Kidney capillary endothelial cell (primary cell): ENCODE data around the gene CIPC.

Experiments
- DNase-seq: peaks from one replicate; pipeline ENCODE4 v3.0.0-alpha.2; 2018; ENCODE audit warnings: low spot score

Gene CIPC

GRCh38 chr14:77103951-77104350 lies 5.9 kb downstream of the CIPC start:
- no peak for DNase-seq

GRCh38 chr14:77104393-77104792 lies 6.3 kb downstream of the CIPC start:
- no peak for DNase-seq

- no peak for DNase-seq
Observed at GRCh38 chr14:77105145-77105939, 7.3 kb downstream of the CIPC start.

- no peak for DNase-seq
Observed at GRCh38 chr14:77106666-77107065, 8.6 kb downstream of the CIPC start.

- no peak for DNase-seq
Observed at GRCh38 chr14:77107228-77107627, 9.2 kb downstream of the CIPC start.

- DNase-seq = no peak
Observed at GRCh38 chr14:77108753-77109152, 10.7 kb downstream of the CIPC start.

GRCh38 chr14:77109656-77110055 lies 11.6 kb downstream of the CIPC start:
- DNase-seq = no peak

- no peak for DNase-seq
Observed at GRCh38 chr14:77110286-77110685, 12.2 kb downstream of the CIPC start.

GRCh38 chr14:77111021-77111420 lies 13.0 kb downstream of the CIPC start:
- no peak for DNase-seq

GRCh38 chr14:77113644-77114043 lies 15.6 kb downstream of the CIPC start:
- no peak for DNase-seq

- no peak for DNase-seq
Observed at GRCh38 chr14:77114609-77115008, 16.6 kb downstream of the CIPC start.

GRCh38 chr14:77116172-77116817 lies 18.2 kb downstream of the CIPC start:
- no peak for DNase-seq

- no peak for DNase-seq
Observed at GRCh38 chr14:77119851-77120250, 21.8 kb downstream of the CIPC start.

- no peak for DNase-seq
Observed at GRCh38 chr14:77120771-77121743, 23.0 kb downstream of the CIPC start.

GRCh38 chr14:77122526-77123125 lies 24.6 kb downstream of the CIPC start:
- no peak for DNase-seq

- no peak for DNase-seq
Observed at GRCh38 chr14:77123381-77124325, 25.6 kb downstream of the CIPC start.

- peak; percentile 31 for DNase-seq
Observed at GRCh38 chr14:77124345-77125280, 26.6 kb downstream of the CIPC start.

GRCh38 chr14:77125281-77125801 lies 27.3 kb downstream of the CIPC start:
- no peak for DNase-seq

- no peak for DNase-seq
Observed at GRCh38 chr14:77125823-77126325, 27.8 kb downstream of the CIPC start.
